HG03439 (cell line): Measurements from ENCODE around the gene OPA3.

Source experiments
- ATAC-seq: cut with Tn5 transposase; IDR thresholded peaks from one replicate; pipeline ENCODE4 v1.9.1; 2021; ENCODE audit warnings: mild to moderate bottlenecking, moderate library complexity; ENCODE audit not compliant: unreplicated experiment

The OPA3 gene

DNA sequence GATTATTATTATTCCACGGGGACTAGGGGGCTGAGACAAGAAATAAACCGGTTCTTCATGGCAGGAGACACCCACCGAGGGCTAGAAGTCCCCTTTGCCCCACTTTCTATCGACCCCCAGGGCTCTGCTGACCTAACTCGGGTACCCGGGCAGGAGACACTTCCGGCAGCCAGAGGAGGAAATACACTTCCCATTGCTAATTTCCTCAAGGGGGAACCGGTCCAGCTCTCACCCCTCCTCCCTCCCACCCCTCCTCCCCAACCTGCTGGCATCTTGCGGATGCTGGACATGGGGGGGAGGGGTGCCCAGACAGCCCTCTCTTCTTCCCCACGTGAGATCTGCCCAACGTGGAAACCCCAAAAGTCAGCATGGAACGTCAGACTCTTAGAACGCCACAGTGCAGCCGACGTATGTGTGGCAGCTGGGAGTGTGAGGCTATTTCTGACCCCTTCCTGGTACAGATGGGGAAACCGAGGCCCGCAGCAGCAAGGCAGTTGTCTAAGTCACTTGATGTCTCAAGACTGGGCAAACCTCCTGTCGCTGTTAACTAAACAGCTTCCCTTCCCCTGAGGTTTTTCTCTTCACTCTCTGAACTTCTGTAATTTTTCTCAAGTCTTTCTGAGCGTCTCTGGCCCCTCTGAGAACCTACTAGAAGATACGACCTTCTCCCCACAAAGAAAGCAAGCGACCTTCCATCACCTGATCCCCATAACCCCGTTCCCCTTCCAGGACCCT is 13.8 kb upstream of the OPA3 start:
- ATAC-seq = no peak

DNA sequence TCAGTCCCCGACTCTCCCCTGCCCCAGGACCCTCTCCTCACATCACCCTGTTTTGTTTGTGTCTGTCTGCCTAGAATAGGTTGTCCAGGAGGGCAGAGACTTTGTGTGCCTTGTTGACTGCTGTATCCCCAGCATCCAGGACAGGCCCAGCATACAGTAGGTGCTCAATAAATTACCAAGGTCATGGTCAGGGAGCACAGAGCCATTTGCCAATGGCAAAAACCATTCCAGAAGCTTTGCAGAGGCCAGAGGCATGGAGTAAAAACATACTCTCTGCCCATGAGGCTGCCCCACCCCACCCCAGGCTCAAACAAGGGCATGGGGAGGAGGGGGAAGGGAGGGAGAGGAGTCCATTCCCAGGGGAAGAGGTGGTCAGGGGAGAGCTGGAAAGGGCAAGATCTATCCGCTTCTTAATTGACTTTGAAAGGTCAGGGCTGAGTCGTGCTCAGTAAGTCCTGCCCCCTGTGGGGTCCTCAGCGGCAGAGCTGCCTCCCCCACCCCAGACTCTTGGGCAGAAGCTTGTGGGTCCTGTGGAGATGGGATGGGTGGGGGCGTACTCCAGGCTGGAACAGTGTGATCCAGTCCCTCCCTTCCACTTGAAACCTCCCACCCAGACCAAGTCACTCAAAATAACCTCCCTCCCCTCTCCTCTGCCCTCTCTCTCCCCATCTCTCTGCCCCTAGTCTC is 13.0 kb upstream of the OPA3 start:
- ATAC-seq = no peak

DNA sequence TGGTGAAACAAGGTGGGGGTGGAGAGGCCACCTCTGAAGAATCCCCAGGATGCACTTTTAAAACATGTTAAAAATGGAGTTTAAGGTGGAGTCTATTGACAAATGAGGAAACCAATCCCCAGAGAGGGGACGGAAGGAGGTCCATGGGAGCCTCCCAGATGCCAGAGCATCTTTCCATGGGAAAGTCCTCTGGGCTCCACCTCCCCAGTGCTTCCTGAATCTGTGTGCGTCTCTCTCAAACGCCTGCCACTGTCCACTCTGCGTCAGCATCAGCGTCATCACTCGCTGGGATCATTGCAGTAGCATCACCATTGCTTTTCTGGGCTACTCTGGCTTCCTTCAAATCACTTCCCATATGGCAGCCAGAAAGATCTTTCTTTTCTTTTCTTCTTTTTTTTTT is 11.2 kb upstream of the OPA3 start:
- ATAC-seq = no peak

DNA sequence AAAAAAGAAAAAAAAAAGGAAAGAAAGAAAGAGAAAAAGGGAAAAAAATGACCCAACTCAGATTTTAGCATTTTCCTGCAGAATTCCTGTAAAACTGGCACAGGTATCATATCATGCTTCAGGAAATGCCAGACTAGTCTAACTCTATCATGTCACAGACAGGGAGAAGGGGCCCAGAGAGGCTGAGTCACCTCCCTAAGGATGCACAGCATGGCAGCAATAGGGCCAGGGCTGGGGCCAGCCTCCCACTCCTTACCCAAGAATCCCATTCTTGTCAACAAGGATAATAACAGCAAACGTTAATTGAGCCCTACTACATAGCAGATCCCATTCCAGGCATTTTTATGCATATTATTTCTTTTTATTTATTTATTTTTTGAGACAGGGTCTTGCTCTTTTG is 8.9 kb upstream of the OPA3 start:
- ATAC-seq = no peak

DNA sequence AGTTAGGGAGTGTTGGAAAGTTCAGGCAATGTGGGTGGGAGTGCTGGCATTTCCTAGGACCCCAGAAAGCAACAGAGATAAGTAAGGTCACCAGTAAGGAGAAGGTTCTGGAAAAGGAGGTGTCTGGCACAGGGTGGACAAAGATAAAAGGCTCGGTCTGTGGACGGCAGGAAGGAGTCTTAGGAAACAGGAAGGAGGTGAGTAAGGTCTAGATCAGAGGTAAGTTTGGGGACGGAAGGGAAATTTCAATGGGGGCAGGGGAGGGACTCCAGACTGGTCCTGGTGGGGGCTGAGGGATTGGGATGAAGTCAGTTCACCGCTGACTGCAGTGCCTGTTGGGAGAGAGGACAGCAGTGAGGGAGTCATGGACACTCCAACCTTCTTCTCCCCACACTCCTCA is 7.8 kb upstream of the OPA3 start:
- no peak for ATAC-seq

DNA sequence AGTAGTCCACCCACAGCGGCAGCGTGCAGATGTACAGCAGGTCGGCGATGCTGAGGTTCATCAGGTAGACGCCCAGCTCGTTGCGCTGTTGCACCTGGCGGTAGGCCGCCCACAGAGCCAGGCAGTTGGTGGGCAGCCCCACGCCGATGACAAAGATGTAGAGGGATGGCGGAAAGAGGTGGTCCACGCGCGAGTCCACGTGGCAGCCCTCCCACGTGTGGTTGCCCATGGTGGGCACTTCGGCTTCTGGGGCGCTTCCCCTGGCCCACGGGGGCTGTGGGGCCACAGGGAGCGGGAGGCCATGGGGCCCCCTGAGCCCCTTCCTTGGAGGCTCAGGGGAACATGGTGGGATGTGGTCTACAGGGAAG is 7.0 kb upstream of the OPA3 start:
- ATAC-seq = no peak

DNA sequence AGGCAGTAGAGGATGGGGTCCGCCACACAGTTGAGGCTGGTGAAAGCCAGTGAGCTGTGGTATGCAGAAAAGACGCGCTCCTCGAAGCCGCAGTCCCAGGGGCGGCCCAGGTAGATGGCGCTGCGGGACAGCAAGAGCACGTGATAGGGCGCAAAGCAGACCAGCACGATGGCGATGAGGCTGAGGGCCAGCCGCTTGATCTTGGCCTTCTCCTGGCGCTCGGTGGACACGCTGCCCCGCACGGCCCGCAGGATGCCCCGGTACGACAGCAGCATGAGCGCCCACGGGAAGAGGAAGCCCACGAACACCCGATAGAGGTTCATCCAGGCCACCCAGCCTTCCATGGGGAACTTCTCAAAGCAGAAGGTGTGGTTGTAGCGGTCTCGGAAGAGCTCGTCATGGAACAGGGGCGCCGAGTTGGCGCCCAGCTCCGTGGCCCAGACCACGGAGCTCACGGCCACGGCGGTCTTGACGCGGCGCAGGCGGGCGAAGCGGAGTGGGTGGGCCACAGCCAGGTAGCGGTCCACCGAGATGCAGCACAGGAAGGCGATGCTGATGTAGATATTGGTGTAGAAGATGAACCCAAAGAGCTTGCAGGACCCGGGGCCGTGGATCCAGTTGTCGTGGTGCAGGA is 6.5 kb upstream of the OPA3 start:
- no peak for ATAC-seq

DNA sequence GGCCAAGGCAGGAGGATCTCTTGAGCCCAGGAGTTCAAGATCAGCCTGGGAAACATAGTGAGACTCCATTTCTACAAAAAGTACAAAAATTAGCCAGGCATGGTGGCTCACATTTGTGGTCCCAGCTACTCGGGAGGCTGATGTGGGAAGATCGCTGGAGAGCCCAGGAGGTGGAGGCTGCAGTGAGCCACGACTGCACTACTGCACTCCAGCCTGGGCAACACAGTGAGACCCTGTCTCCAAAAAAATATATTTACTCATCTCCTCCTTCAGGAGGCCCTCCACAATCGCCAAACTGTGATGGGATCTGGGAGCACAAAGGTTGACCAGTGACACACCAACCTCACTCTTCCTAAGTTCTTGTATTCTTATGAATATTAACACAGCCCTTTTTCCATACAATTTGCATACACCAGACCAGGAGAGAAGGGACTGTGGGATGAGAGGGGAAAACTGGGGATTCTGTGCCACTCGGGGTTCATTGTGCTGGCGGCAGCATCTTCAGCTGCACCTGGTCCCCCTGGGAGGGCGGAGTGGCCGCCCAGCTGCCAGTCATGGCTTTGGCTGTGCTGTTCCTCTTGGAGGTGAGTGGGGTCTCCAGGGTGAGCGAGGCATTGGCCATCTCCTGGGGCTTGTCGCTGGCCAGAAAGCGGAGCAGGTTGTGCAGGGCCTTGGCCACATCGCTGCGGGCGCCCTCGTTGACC is 5.8 kb upstream of the OPA3 start:
- no peak for ATAC-seq

DNA sequence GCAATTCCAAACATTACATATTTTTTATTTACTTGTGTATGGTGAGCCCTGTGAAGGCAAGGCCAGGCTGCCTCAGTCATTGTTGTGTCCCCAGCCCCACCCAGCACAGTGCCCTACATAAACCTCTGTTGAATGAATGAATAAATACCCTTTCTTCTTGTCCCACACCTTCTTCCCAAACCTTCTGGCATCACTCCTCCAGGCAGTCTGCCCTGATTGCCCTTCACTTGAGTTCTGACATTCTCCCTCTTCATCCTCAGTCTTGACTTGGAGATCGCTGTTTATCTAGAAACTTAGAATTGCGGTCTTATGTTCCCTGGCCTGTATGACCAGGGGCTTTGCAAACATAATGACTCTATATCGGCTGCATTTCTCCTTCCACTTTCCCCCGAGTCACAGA is 5.2 kb upstream of the OPA3 start:
- ATAC-seq = no peak

DNA sequence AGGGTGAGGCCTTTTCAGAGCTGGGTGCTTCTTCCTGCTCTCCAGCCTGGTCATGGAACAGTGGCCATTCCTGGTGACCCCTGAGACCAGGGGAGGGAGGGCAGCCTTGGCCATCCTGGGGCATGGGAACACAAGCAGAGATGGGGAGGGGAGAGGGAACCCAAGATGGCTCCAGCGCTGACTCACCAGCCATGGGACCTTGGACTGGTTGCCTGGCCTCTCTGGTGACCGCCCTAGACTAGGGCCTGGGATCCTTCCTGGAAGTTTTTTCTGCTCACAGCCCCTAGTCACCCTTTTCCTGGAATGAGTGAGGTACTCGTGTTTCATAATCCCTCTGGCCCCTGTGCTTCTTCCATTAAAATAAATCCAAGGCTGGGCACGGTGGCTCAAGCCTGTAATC is 3.3 kb upstream of the OPA3 start:
- ATAC-seq = no peak

DNA sequence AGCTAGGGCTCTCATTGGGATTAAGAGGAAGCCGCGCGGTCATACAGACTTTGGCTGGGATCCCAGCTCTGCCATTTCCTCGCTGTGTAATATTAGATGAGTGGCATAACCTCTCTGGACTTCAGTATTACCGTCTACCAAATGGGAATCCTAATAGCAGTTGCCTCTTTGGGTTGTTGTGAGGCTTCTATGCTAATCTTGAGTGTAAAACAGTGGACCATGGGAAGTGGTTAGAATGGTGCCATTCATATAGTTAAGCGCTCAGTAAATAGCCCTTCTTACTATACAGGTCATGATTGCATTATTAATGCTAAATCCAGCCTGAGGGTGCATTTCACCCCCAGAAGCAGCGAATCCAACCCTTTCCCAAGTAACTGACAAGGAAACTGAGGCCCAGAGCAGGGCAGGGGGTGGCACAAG is 566 bp upstream of the OPA3 start:
- no peak for ATAC-seq

DNA sequence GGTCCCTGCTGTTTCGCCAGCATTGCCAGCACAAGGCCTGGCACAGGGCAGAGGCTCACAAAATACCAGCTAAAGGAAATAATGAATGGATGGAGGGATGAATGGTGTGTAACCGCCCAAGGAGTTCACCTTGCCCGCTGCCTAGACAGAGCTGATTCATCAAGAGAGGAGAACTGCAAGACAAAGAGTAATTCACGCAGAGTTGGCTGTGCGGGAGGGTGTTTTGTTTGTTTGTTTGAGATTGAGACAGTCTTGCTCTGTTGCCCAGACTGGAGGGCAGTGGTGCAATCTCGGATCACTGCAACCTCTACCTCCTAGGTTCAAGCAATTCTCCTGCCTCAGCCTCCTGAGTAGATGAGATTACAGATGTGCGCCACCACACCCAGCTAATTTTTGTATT is 3.0 kb downstream of the OPA3 start:
- no peak for ATAC-seq

DNA sequence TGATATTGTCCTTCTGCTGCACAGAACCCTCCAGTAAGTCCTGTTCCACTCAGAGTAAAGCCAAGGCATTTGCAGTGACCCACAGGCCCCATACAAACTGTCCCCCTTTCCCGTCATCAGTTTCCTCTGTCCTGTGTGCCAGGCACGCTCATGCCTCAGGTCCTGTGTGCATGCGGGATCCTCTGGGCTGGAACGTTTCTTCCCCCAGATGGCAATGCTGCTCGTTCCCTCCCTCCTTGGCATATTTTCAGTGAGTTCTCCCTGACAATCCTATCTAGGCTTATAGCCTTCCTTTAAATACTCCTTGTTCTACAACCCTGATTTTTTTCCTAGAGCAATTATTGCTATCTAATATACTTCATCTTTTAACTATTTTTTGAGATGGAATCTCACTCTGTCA is 5.7 kb downstream of the OPA3 start:
- no peak for ATAC-seq

DNA sequence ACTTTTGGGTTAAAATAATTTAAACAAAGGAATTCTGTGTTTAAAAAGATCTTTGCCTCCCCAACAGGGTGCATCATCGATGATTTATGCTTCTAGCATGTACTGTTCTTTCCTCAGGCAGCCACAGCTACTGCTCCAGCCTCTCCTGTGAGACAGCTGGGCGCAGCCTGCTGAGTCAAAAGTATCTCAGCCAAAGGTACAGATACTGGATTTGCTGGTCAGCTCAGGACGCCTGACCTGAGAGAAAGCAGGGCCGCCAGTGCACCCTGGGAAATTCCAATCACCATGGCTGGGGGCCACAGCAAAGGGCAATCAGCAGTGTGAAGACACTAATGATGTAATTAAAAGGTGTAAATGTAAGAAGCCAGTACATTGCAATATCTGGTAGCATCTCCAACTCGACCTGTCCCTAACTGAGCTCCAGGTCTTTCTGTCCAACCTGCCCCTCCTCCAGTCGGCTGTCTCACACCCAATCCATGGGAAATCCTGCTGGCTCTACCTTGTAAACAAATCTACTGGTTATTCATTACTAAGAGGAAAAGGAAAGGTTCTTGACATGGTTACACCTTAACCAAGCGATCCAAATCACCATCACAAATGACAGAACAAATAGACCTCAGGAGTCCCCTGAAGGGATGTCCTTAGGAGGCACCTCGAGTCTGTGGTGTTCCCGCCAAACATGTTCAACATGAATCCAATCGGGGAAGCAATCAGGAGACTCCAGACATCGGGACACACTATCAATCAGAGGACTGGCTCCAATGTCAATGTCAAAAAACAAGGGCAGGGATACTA is 7.3 kb downstream of the OPA3 start:
- no peak for ATAC-seq

DNA sequence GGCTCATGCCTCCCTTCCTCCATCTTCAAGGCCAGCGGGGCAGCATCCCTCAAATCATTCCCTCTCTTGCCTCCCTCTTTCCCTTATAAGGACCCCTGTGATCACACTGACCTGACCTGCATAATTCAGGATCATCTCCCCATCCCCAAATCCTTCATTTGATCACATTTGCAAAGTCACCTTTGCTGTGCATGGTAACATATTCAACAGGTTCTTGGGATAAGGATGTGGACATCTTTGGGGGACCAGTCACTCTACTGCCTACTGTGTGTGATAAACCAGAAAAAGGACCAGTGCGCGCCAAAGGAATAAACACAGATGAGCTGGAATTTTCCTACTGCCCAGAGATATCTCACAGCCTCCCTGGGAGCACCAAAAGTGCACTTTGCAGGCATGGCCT is 7.9 kb downstream of the OPA3 start:
- ATAC-seq = no peak

DNA sequence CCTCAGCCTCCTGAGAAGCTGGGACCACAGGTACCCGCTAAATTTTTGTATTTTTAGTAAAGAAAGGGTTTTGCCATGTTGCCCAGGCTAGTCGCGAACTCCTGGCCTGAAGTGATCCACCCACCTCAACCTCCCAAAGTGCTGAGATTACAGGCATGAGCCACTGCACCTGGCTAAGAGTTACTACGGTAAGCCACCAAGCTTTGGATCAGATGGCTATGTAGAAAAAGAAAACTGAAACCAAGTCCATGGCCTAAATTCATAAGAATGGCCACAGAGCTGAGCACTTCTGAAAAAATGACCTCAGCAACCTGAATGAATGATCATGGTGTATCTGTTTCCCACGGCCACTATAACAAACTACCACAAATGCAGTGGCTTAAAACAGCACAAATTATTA is 9.4 kb downstream of the OPA3 start:
- no peak for ATAC-seq

DNA sequence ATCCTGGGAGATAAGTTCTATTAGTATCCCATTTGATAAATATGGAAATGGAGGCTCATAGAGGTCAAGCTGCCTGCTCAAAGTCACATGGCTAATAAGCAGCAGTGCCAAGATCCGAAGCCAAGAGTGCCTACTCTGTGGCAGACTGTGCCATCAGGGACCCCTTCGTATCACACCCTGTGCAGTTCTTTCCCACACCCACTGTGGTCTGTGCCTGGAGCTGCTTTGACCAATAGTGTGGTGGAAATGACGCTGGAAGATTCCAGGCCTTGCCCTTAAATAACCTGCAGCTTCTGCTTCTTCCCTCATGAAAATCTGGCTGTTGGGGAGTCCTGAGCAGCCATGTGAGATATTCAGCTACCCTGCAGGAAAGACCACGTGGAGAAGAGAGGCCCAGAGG is 10.1 kb downstream of the OPA3 start:
- no peak for ATAC-seq

DNA sequence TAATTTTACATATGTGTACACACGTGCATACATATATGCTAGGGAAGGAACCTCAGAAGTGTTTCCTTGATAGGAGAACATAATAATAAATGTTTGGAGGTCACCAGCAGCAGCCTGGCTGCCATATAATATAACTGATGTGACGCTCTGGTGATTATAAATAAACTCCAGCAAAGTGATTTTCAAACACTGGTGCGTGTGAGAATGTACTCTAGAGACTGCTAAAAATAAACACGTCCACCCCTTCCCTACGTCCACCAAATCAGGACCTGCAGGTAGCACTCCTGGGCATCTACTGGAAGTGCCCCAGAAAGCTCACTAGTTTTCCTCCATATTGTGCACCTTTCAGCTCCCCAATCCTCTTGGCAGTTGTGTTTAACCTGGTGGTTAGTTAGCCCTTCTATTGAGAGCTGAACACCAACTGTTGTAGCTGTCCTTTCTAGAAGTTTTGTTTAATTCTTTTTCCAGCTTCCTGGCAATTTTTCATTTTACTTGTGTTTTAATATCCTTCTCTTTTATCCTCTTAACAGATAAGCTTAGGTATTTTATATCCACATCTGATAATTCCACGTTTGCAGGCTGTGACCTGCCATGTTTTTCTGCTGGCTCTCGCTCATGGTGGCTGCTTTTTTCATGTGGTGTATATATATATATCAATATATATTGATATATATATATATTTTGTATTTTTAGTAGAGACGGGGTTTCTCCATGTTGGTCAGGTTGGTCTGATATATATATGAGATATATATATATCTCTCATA is 13.0 kb downstream of the OPA3 start:
- ATAC-seq = no peak

DNA sequence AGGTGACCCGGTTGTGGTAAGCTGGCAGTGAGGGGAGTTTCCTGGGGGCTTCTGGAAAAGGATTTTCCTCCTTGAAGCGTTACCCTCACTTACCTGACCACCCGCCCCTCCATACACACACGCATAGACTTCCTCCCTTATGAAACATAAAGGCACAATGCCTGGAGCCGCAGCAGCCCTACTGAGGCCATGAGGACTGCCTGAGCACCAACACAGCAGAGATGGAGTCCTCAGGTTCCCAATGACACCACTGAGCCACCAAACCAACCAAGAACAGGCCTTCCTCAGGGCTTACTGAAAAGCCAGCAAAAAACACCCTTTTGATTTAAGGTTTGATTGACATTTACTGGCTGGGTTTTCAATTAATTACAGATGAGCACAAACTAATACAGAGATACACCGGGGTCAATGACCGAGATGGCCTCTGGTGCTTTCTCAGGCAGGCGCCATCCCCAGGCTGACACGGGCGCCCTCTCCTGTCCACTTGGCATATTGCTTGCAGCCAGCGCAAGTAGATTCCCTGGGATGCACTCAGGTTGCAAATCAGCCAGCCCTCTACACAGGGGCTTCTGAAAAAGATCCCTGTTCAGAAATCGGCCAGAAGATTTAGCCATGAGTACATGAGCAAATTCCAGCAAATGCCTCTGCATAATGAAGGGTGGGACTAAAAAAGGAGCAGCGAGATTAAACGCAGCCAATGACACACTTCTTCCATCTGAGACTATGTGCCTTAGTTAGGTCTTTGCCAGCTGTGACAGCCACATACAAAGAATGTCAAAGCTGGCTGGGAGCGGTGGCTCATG is 14.8 kb downstream of the OPA3 start:
- ATAC-seq = no peak
